Measurements from ENCODE around the gene IGFBP1.
A peak's percentile ranks its signal among the peaks of the same experiment; 100 is the strongest.

The IGFBP1 gene

GRCh38 chr7:45888993-45889366 lies 692 bp downstream of the IGFBP1 start:
- no peak for DNase-seq (ENCODE audit: low read depth)
- no peak overlapping the region for H3K4me3 ChIP-seq (ENCODE audit: low read depth, low read length)

GRCh38 chr7:45889367-45890067 lies 1.2 kb downstream of the IGFBP1 start:
- DNase-seq (ENCODE audit: low read depth), result no peak
- H3K4me3 ChIP-seq (ENCODE audit: low read depth, low read length), result no peak overlapping the region
- TF ChIP-seq CTCF (IDR thresholded peaks at IDR 0.05; ENCODE audit: low read depth, low read length) (no peak), MAX (IDR thresholded peaks at IDR 0.05; ENCODE audit: low read depth, low read length) (no peak), MYC (IDR thresholded peaks at IDR 0.05; ENCODE audit: low read depth, low read length) (no peak), POLR2A (IDR thresholded peaks at IDR 0.05; ENCODE audit: extremely low read depth, insufficient read length) (no peak)

More at GRCh38 chr7:45888993-45889366, 692 bp downstream of the IGFBP1 start:
- TF ChIP-seq POLR2A (IDR thresholded peaks at IDR 0.05; ENCODE audit: extremely low read depth, insufficient read length), result no peak
- no peak for TF ChIP-seq MYC (IDR thresholded peaks at IDR 0.05; ENCODE audit: low read depth, low read length)
- TF ChIP-seq CTCF (IDR thresholded peaks at IDR 0.05; ENCODE audit: low read depth, low read length), result no peak
- TF ChIP-seq MAX (IDR thresholded peaks at IDR 0.05; ENCODE audit: low read depth, low read length), result no peak

- no peak for DNase-seq (ENCODE audit: low read depth)
- TF ChIP-seq CTCF (IDR thresholded peaks at IDR 0.05; ENCODE audit: low read depth, low read length), result no peak
- no peak for TF ChIP-seq POLR2A (IDR thresholded peaks at IDR 0.05; ENCODE audit: extremely low read depth, insufficient read length)
- no peak for TF ChIP-seq MAX (IDR thresholded peaks at IDR 0.05; ENCODE audit: low read depth, low read length)
- no peak for TF ChIP-seq MYC (IDR thresholded peaks at IDR 0.05; ENCODE audit: low read depth, low read length)
- H3K4me3 ChIP-seq (ENCODE audit: low read depth, low read length), result no peak overlapping the region
These were observed 2.0 kb downstream of the IGFBP1 start for GRCh38 chr7:45890125-45890901.

- TF ChIP-seq CTCF (IDR thresholded peaks at IDR 0.05; ENCODE audit: low read depth, low read length) (peak; percentile 36), POLR2A (IDR thresholded peaks at IDR 0.05; ENCODE audit: extremely low read depth, insufficient read length) (no peak), MAX (IDR thresholded peaks at IDR 0.05; ENCODE audit: low read depth, low read length) (no peak), MYC (IDR thresholded peaks at IDR 0.05; ENCODE audit: low read depth, low read length) (no peak)
- no peak overlapping the region for H3K4me3 ChIP-seq (ENCODE audit: low read depth, low read length)
- peak; percentile 45 for DNase-seq (ENCODE audit: low read depth)
These were observed 2.7 kb downstream of the IGFBP1 start for GRCh38 chr7:45890902-45891461.

- no peak for DNase-seq (ENCODE audit: low read depth)
- no peak overlapping the region for H3K4me3 ChIP-seq (ENCODE audit: low read depth, low read length)
- TF ChIP-seq MYC (IDR thresholded peaks at IDR 0.05; ENCODE audit: low read depth, low read length) (no peak), MAX (IDR thresholded peaks at IDR 0.05; ENCODE audit: low read depth, low read length) (no peak), POLR2A (IDR thresholded peaks at IDR 0.05; ENCODE audit: extremely low read depth, insufficient read length) (no peak), CTCF (IDR thresholded peaks at IDR 0.05; ENCODE audit: low read depth, low read length) (no peak)
These were observed 3.4 kb downstream of the IGFBP1 start for GRCh38 chr7:45891462-45892402.

Measured in NB4 (cell line).